H9 (cell line): ENCODE data around the gene EEF2K. TPM values are rescaled to one million over a fixed set of nuclear protein-coding genes. Genes with fewer than 3 reads are reported as not detected.

Experiments used
- DNase-seq: peaks from one replicate; pipeline ENCODE4 v3.0.0-alpha.2; 2017
- H2AFZ ChIP-seq: one replicate; pipeline ENCODE4 v1.6.1; 2013; ENCODE audit warnings: mild to moderate bottlenecking, low read length, control low read depth, moderate library complexity
- H2AK5ac ChIP-seq: 2 replicates; pipeline ENCODE4 v1.6.1; 2013; ENCODE audit warnings: low read length, control low read depth, mixed read lengths; ENCODE audit not compliant: insufficient read length
- H2BK120ac ChIP-seq: one replicate; pipeline ENCODE4 v1.6.1; 2013; ENCODE audit warnings: low read depth, mild to moderate bottlenecking, low read length, control low read depth, inconsistent platforms; ENCODE audit not compliant: poor library complexity, severe bottlenecking
- H2BK12ac ChIP-seq: 2 replicates; pipeline ENCODE4 v1.6.1; 2013; ENCODE audit warnings: low read length, control low read depth, mixed read lengths, low read depth; ENCODE audit not compliant: insufficient read length
- H2BK15ac ChIP-seq: 2 replicates; pipeline ENCODE4 v1.6.1; 2013; ENCODE audit warnings: low read depth, low read length, control low read depth
- H2BK20ac ChIP-seq: one replicate; pipeline ENCODE4 v1.6.1; 2013; ENCODE audit warnings: low read depth, mild to moderate bottlenecking, low read length, control low read depth, inconsistent platforms; ENCODE audit not compliant: poor library complexity, severe bottlenecking
- H2BK5ac ChIP-seq: 2 replicates; pipeline ENCODE4 v1.6.1; 2013; ENCODE audit warnings: low read length, control low read depth, mixed read lengths; ENCODE audit not compliant: insufficient read length
- H3K14ac ChIP-seq: 2 replicates; pipeline ENCODE4 v1.6.1; 2013; ENCODE audit warnings: low read length, control low read depth; ENCODE audit not compliant: insufficient read depth
- H3K18ac ChIP-seq: 2 replicates; pipeline ENCODE4 v1.6.1; 2013; ENCODE audit warnings: low read depth, mild to moderate bottlenecking, mixed read lengths, low read length, control low read depth; ENCODE audit not compliant: insufficient read length
- H3K23ac ChIP-seq: 2 replicates; pipeline ENCODE4 v1.6.1; 2013; ENCODE audit warnings: low read length, control low read depth, mixed read lengths, low read depth; ENCODE audit not compliant: insufficient read length
- H3K23me2 ChIP-seq: 2 replicates; pipeline ENCODE4 v1.6.1; 2013; ENCODE audit warnings: low read depth, mild to moderate bottlenecking, mixed read lengths, low read length, control low read depth; ENCODE audit not compliant: insufficient read length, poor library complexity, severe bottlenecking
- H3K27ac ChIP-seq: 2 replicates; pipeline ENCODE4 v1.5.1; 2013; ENCODE audit warnings: low read length, control low read depth, mixed read lengths, low read depth; ENCODE audit not compliant: insufficient read length
- H3K27me3 ChIP-seq: 2 replicates; pipeline ENCODE4 v1.6.1; 2013; ENCODE audit warnings: low read length, control low read depth, inconsistent platforms; ENCODE audit not compliant: insufficient read depth
- H3K4ac ChIP-seq: 2 replicates; pipeline ENCODE4 v1.6.1; 2013; ENCODE audit warnings: low read depth, mild to moderate bottlenecking, control low read depth, inconsistent platforms, low read length, moderate library complexity
- H3K4me1 ChIP-seq: 2 replicates; pipeline ENCODE4 v1.6.1; 2013; ENCODE audit warnings: low read length, control low read depth, inconsistent platforms; ENCODE audit not compliant: insufficient read depth
- H3K4me2 ChIP-seq: 2 replicates; pipeline ENCODE4 v1.6.1; 2013; ENCODE audit warnings: low read length, control low read depth, mixed read lengths; ENCODE audit not compliant: insufficient read length, insufficient read depth
- H3K56ac ChIP-seq: 2 replicates; pipeline ENCODE4 v1.6.1; 2013; ENCODE audit warnings: low read depth, mild to moderate bottlenecking, mixed read lengths, low read length, control low read depth; ENCODE audit not compliant: insufficient read length
- H3K79me1 ChIP-seq: 2 replicates; pipeline ENCODE4 v1.6.1; 2013; ENCODE audit warnings: low read depth, mild to moderate bottlenecking, moderate library complexity, low read length, control low read depth, inconsistent platforms; ENCODE audit not compliant: insufficient read depth, poor library complexity, severe bottlenecking
- H3K79me2 ChIP-seq: 2 replicates; pipeline ENCODE4 v1.6.1; 2013; ENCODE audit warnings: low read length, control low read depth, inconsistent platforms; ENCODE audit not compliant: insufficient read depth
- H3K9ac ChIP-seq: 2 replicates; pipeline ENCODE4 v1.6.1; 2013; ENCODE audit warnings: low read length, control low read depth, mixed read lengths; ENCODE audit not compliant: insufficient read length; ENCODE audit errors: extremely low read depth
- H3K9me3 ChIP-seq: one replicate; pipeline ENCODE4 v1.6.1; 2013; ENCODE audit warnings: low read depth, low read length, inconsistent platforms; ENCODE audit not compliant: control insufficient read depth
- H3T11ph ChIP-seq: one replicate; pipeline ENCODE4 v1.6.1; 2013; ENCODE audit warnings: mild to moderate bottlenecking, low read length, control low read depth, inconsistent platforms
- H4K20me1 ChIP-seq: one replicate; pipeline ENCODE4 v1.6.1; 2013; ENCODE audit not compliant: control insufficient read depth, insufficient read length, insufficient read depth
- H4K5ac ChIP-seq: 2 replicates; pipeline ENCODE4 v1.6.1; 2013; ENCODE audit warnings: low read depth, mild to moderate bottlenecking, mixed read lengths, low read length, control low read depth; ENCODE audit not compliant: insufficient read length
- H4K8ac ChIP-seq: replicated peaks from 2 replicates; pipeline ENCODE4 v1.6.1; 2013; ENCODE audit warnings: low read length, control low read depth, mixed read lengths, low read depth; ENCODE audit not compliant: insufficient read length
- H4K91ac ChIP-seq: 2 replicates; pipeline ENCODE4 v1.6.1; 2013; ENCODE audit warnings: low read depth, mild to moderate bottlenecking, moderate library complexity, mixed read lengths, low read length, control low read depth; ENCODE audit not compliant: insufficient read length
- H3K27ac Mint-ChIP-seq, 3 experiments: 2 replicates in 2 of 3; 3 replicates in 1 of 3; pipeline ENCODE4 v1.8.0; 2020 to 2021; ENCODE audit warnings: mixed read lengths in 3 of 3, mild to moderate bottlenecking in 1 of 3, moderate library complexity in 1 of 3
- H3K27me3 Mint-ChIP-seq: 2 replicates; pipeline ENCODE4 v1.8.0; 2021; ENCODE audit warnings: low read depth, mild to moderate bottlenecking, moderate library complexity, mixed read lengths
- H3K36me3 Mint-ChIP-seq, 3 experiments: 2 replicates in 2 of 3; 3 replicates in 1 of 3; pipeline ENCODE4 v1.8.0; 2020 to 2021; ENCODE audit warnings: low read depth in 3 of 3, mixed read lengths in 3 of 3; ENCODE audit not compliant: insufficient read depth in 1 of 3
- H3K4me1 Mint-ChIP-seq, 2 experiments: 2 replicates each; pipeline ENCODE4 v1.8.0; 2020; ENCODE audit warnings: mixed read lengths in 2 of 2
- H3K4me3 Mint-ChIP-seq, 2 experiments: 2 replicates in 1 of 2; 3 replicates in 1 of 2; pipeline ENCODE4 v1.8.0; 2020 to 2021; ENCODE audit warnings: mild to moderate bottlenecking in 2 of 2, mixed read lengths in 2 of 2, moderate library complexity in 1 of 2
- H3K9me3 Mint-ChIP-seq, 2 experiments: 2 replicates in 1 of 2; 3 replicates in 1 of 2; pipeline ENCODE4 v1.8.0; 2020; ENCODE audit warnings: mild to moderate bottlenecking in 2 of 2, mixed read lengths in 2 of 2, moderate library complexity in 1 of 2
- CTCF ChIP-seq: fragments of 200-600 bp; sonication (generic); conservative IDR thresholded peaks from 3 replicates; pipeline ENCODE4 v1.8.0; 2021; ENCODE audit warnings: antibody characterized with exemption, mild to moderate bottlenecking
- WGBS: extraction: QIAGEN DNeasy Blood & Tissue Kit; methylation state at CpG from one replicate; pipeline ENCODE4 v1.1.7; 2013; ENCODE audit warnings: missing lambda C conversion rate, low lambda C conversion rate, mixed read lengths; ENCODE audit not compliant: insufficient read length; ENCODE audit errors: extremely low coverage; 5-methylcytosine and 5-hydroxymethylcytosine counted together
- total RNA-seq: library from RNA; stranded (reverse); gene quantifications from 2 replicates; pipeline ENCODE4 v1.2.1, GENCODE V29; 2021

EEF2K gene
- total RNA-seq, 1 experiment from 2014 or later, result 20.7 TPM

- Mint-ChIP-seq H3K36me3 (peaks cover 37 to 86% (median 67%) of the 10 kb centered on the region in 3 experiments), H3K27ac (peak overlapping the region in 1 of 3 experiments; percentile 90; a peak in 2 of 7 replicates), H3K9me3 (no peaks in the 10 kb centered on the region), H3K27me3 (no peaks in the 10 kb centered on the region), H3K4me1 (no peaks in the 10 kb centered on the region; a peak in 1 of 4 replicates), H3K4me3 (no peak overlapping the region)
- WGBS, result no CpG with 5 or more reads among the region's 12 CpGs
- H3K23me2 ChIP-seq, result no peaks in the 10 kb centered on the region
- no peaks in the 10 kb centered on the region for H3K9me3 ChIP-seq
- no peak overlapping the region for H3T11ph ChIP-seq
- no peak overlapping the region for H2AFZ ChIP-seq
- H2BK15ac ChIP-seq, result no peak overlapping the region
- H4K91ac ChIP-seq, result no peak overlapping the region
- H2BK5ac ChIP-seq, result no peak overlapping the region
- no peak overlapping the region for H3K56ac ChIP-seq
- H3K23ac ChIP-seq, result no peak overlapping the region
- H2BK12ac ChIP-seq, result no peak overlapping the region
- H2BK120ac ChIP-seq, result no peak overlapping the region
- no peak overlapping the region for H2BK20ac ChIP-seq
- no peak overlapping the region for H3K14ac ChIP-seq
- no peak overlapping the region for H2AK5ac ChIP-seq
- no peaks in the 10 kb centered on the region for H3K79me2 ChIP-seq
- TF ChIP-seq CTCF, result no peak
- H3K79me1 ChIP-seq, result peaks cover 2% of the 10 kb centered on the region
- H3K4ac ChIP-seq, result no peak overlapping the region
- H4K8ac ChIP-seq, result no peak overlapping the region
- H3K9ac ChIP-seq, result no peak overlapping the region
- no peaks in the 10 kb centered on the region for H3K4me1 ChIP-seq
- H4K20me1 ChIP-seq, result no peaks in the 10 kb centered on the region
- H3K18ac ChIP-seq, result no peak overlapping the region
- no peak for DNase-seq
- no peak overlapping the region for H3K27ac ChIP-seq
- H4K5ac ChIP-seq, result no peak overlapping the region
- H3K27me3 ChIP-seq, result no peaks in the 10 kb centered on the region
- no peak overlapping the region for H3K4me2 ChIP-seq
Measured at GRCh38 chr16:22323173-22323958, 117.3 kb downstream of the EEF2K start.
